ENCODE measurements around the gene CEP89.
"Not testable (repeated sequence)": the region's sequence is repeated elsewhere in the genome, so short reads cannot be mapped to it uniquely, and the experiment has no call there.

CEP89 gene

GRCh38 chr19:32890326-32890725 is 81.4 kb downstream of the CEP89 start:
- DNase-seq = no peak

GRCh38 chr19:32889137-32889934 is 82.4 kb downstream of the CEP89 start:
- no peak for DNase-seq

GRCh38 chr19:32887572-32888215 is 84.1 kb downstream of the CEP89 start:
- no peak for DNase-seq

- no peak for DNase-seq
Observed at GRCh38 chr19:32886241-32886640, 85.5 kb downstream of the CEP89 start.

GRCh38 chr19:32885255-32885654 is 86.5 kb downstream of the CEP89 start:
- not testable (repeated sequence) for DNase-seq

GRCh38 chr19:32881766-32882165 is 90.0 kb downstream of the CEP89 start:
- no peak for DNase-seq

GRCh38 chr19:32880622-32881021 is 91.1 kb downstream of the CEP89 start:
- no peak for DNase-seq

- no peak for DNase-seq
Observed at GRCh38 chr19:32879741-32880140, 92.0 kb downstream of the CEP89 start.

- DNase-seq = no peak
Observed at GRCh38 chr19:32878988-32879387, 92.8 kb downstream of the CEP89 start.

GRCh38 chr19:32877977-32878745 is 93.6 kb downstream of the CEP89 start:
- no peak for DNase-seq

- no peak for DNase-seq
Observed at GRCh38 chr19:32877323-32877912, 94.3 kb downstream of the CEP89 start.

GRCh38 chr19:32876919-32877285 is 94.9 kb downstream of the CEP89 start:
- no peak for DNase-seq

GRCh38 chr19:32876236-32876918 is 95.4 kb downstream of the CEP89 start:
- DNase-seq = no peak

GRCh38 chr19:32875428-32875827 is 96.3 kb downstream of the CEP89 start:
- no peak for DNase-seq

- DNase-seq = no peak
Observed at GRCh38 chr19:32874605-32875004, 97.2 kb downstream of the CEP89 start.

- no peak for DNase-seq
Observed at GRCh38 chr19:32873247-32873959, 98.4 kb downstream of the CEP89 start.

GRCh38 chr19:32872391-32872790 is 99.4 kb downstream of the CEP89 start:
- no peak for DNase-seq

GRCh38 chr19:32870981-32871451 is 100.7 kb downstream of the CEP89 start:
- DNase-seq = no peak

- no peak for DNase-seq
Observed at GRCh38 chr19:32869966-32870573, 101.7 kb downstream of the CEP89 start.

GRCh38 chr19:32869369-32869965 is 102.3 kb downstream of the CEP89 start, which contains the start of gene SLC7A9:
TSS of gene SLC7A9 (minus strand) at chr19:32869767. CDS start at chr19:32868534, 1,233 bp downstream.
- DNase-seq = no peak
